Posterior vena cava (tissue), 2 donors: Measurements from ENCODE around the gene ARID5A. TPM values are rescaled to one million over a fixed set of nuclear protein-coding genes. Genes with fewer than 3 reads are reported as not detected.

Source experiments
- DNase-seq: peaks from one replicate; pipeline ENCODE4 v3.0.0-alpha.2; 2020; ENCODE audit warnings: low spot score
- intact Hi-C, 2 donors: fragments of 100-400 bp; cut with DNase I; formaldehyde crosslinking; loops; one replicate each; pipeline versions ENCODE4 v1.14.1 to v1.14.2; 2022 to 2023
- total RNA-seq, 2 donors: library from RNA; stranded (reverse); fragmentation: NEBNext Ultra II Directional; extraction: Animal tissue kit (Norgen Biotek cat#: 25700); gene quantifications; one replicate each; pipeline ENCODE4 v1.2.1, GENCODE V29; 2021
- donor health status: DM: yes; HTN: yes; CAD: no.
- donor health status: DM: yes; HTN: yes; CAD: no.

The ARID5A gene
- total RNA-seq, 2 donors from 2014 or later = 67.4 to 179 TPM

DNA sequence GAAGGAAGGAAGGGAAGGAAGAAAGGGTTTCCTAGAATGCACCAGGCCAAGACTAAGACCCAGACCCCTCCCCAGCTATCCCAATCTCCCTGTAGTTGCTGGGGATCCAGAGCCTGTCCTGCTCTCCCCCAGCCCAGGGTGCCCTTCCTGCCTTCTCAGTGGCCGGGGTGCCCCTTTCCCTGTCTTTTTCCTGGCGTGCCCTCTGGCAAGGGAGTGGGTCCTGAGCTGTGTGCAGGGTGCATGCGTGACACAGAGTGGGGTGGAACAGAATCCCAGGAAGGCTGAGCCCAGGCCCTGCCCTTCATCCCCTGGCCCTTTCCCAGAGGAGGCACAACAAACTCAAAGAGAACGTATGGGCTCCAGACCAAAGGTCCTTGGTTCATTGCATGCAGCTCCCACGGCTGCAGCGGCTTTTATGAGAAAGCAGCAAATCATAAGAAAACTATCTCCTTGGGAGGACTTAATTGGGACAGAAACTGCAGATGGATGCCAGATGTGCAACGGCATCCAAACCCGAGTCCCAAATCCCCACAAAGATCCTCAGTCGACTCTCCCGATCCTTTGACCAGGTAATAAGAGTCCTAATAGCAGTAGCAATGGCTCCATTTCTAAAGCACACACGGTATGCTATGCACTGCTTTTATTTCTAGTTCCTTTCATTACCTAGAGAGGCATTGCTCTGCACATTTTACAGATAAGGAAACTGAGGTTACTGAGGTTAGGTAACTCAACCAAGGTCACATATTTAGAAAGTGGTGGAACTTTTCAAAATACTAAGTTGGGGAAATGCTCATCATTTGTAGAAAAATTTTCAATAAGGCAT is 12.7 kb upstream of the ARID5A start:
- peak; percentile 66 for DNase-seq
- intact Hi-C loops = no loop called here

DNA sequence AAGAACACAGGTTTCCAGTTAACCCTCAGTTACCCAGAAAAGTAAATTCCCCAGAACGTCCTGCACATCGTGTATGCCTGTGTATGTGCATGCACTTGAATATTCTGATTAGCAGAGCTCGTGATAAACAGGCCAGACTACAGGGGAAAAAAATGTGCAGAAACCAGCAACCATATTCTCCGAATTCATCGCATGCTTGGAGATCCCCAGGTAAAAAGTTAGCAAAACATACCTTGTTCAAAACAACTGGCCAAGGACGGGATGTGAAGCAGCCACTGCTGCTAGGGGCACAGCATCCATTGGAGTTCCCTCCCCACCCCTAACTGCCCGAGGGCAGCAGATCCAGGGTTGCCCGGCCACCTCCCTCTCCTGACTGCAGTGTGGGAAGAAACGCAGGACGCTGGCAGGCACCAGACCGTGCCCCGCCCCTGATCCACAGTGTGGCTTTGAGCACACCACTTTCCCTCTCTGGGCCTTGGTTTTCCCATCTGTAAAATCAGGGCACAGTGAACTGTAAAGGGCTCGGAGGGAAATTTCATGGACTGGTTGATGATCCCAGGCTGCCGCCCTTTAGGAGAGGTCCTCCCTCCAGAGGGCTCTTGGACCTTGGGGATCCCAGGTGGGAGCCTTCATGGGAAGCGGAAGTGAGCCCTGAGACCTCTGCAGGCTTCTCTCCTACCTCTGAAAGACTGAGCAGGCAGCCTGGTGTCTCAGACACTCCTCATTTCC is 11.9 kb upstream of the ARID5A start:
- intact Hi-C loops = no loop called here
- no peak for DNase-seq

DNA sequence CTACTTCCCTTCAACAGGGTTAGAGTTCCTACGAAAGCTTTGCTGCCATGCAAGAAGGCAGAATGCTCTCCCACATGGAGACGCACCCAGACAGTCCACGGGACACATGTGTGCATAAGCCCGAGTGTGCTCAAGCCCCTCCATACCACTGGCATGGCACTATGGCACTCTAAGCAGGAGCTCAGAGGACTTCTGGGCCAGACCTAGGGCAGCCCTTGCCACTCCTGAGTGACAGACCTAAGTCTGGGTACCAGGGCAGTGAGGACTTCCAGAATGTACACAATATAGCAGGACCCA is 11.4 kb upstream of the ARID5A start:
- DNase-seq = peak; percentile 48
- intact Hi-C loops = no loop called here

DNA sequence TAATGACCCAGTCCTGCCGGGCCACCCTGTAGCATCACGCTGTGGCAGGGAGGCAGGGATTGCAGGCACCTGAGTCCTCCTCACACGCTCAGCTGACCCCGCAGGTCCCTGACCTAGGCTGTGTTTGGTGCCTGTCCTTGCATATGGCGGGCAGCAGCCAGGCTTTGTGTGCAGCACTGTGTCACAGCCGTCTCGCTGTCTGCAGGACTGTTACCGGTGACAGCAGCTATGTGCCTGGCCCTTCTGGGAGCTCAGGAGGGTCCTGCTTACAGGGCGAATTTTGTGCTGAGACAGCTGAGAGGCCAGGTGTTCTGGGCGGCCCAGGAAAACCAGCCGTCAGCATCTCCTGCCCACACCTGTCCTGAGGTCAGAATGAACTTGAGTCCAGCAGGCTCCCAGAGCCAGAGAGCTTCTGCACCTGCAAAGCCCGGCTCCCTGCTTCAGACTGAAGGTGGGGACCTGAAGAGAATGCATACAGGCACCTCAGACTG is 10.4 kb upstream of the ARID5A start:
- intact Hi-C loops = no loop called here

DNA sequence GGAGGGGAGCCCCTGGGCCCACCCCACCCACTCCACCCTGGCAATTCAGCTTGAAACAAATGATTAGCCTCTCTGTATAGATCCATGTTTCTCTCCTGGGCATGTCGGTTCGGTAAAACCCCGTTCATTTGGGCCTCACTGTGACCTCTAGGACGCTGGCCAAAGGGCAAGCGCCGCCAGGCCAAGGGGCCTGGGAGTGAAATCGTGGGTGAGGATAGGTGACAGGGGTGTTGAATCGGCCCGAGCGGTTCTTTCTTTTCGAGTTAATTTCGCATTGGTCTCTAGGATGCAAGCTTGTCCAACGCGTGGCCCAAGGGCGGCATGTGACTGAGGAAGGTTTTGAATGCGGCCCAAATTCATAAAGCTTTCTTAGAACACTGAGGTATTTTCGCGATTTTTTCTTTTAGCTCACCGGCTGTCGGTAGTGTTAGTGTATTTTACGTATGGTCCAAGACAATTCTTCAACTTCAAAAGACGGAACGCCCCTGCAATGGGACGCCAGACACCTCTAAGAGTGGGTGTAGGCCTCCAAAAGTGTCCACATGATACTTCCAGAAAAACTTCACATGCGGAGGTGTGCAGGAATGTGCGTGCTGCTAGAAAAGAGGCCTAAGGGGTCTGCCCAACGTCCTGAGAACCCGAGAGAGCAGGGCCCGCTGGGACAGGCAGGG is 9.8 kb upstream of the ARID5A start:
- intact Hi-C loops = no loop called here
- DNase-seq = no peak

More for the DNA sequence above, 10.4 kb upstream of the ARID5A start:
- peak; percentile 64 for DNase-seq

DNA sequence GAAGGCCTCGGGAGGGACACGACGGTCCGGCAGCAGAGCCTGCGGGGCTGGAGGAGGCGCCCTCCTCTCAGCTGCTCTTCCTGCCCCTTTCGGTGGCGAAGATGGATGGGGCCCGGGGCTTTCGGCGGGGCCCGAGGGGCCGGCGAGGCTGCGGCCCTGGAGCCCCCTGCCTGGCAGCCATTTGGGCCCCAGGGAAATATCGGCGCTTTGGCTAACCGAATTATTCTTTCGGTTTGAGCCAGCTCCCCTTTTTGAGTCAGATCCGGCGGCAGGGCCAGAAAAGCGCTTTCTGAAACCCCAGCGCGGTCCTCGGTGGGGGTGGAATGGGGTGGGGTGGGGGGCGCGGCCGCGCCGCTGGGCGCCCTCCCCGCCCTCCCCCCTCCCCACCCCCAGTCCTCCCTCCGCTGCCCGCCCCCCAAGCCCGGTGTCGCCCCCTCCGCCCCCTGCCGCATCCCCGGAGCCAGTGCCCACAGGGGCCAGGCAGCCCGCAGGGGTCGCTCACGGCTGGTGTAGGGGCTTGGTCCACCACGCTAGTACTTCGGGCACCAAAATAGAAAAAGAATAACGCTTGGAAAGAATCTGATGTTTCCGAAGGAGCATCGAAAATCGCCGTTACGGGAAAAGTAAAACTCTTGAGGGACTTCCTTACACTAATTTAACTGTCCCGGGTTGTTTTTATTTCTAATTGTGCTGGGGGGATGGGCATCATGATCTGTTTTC is 9.1 kb upstream of the ARID5A start:
- DNase-seq = peak; percentile 82
- intact Hi-C loops = no loop called here

DNA sequence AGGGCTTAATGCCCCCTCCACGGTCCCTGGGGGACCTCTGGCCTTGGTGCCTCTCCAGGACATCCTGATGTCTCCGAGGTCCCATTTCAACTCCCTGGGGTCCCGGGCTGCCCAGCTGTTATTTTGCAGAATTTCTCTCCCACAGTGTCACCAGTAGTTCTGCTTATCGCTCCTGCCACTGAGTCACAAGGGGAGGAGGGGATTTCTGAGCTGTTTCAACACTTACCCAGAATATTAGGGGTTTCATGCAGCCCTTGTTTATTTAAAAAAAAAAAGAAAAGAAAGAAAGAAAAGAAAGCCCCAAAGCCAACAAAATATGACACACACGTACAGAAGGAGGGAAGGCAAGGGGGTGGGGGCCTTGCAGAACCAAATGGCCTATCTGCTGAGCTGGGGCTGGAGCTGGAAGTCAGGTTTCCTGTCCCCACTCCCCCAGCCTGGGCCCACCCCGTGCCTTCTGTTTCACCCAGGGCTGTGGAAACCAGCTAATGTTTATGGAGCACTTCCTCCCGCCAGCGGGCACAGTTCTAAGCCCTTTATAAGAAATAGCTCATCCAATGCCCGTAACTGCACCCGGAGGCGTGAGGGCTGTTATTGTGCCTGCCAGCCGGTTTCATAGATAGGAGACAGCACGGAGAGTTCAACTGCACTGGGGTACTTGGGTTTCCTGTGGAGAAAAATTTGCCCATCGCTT is 8.4 kb upstream of the ARID5A start:
- peak; percentile 95 for DNase-seq
- intact Hi-C loops = no loop called here

DNA sequence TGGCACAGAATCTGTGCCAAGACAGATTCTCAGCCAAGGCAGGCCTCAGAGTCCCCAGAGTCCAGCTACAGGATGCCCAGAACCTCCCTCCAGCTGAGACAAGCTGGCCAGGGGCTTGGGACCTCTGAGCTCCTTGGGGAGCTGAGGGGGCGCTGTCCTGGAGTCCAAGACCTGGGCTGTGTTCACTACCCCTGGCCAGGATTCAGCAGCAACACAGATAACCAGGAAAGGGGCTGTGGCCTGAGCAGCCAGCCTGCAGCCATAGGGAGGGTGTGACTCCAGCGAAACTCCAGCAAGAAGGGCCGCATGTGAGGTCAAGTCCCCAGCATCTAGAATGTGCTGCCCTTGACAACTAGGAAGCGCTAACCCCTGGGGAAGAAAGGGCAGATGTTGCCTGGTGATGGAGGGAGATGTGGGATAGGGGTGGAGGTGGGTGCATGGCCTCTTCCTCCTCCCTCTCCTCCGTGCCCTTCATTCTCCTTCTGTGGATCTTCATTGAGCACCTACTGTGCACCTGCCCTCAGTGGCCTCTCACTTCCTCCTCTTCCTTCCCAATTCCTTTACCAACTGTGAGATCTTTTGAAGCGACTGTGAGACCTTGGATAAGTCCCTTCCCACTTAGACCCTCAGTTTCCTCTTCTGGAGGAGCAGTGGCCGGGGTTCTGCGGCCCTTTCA is 7.7 kb upstream of the ARID5A start:
- peak; percentile 83 for DNase-seq
- intact Hi-C loops = no loop called here

DNA sequence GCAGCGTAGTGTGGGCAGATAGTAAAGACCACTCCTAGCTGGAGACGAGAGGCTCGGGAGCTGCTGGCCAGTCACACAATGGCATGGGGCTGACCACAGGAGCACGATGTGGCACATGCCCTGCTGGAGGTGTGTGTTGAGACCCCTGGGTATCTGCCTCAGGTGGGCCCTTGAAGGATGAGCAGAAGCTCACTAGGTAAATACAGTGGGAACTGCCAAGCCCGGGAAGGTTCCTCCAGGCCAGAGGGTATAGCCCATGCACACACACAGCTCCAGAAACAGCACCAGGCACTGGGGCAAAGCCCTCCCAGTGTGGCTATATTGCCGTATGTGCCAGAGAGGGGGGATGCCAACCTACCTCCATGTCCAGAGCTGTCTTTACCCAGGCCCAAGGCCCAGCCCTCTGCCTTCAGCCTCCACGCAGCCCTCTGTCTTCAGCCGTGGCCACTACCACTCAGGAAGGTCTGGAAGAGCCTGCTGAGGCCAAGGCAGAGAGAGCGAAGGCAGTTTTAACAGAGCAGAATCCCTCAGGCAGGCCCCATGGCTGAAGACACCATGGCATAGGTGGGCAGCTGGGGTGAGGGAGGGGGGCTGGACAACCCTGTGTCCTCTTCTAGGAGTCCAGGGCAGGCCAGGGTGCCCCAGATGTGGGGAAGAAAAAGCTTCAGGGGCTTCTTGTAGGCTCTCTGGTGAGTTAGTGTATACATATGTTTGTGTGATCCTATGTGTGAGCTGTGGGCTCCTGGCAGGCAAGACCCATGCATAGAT is 7.0 kb upstream of the ARID5A start:
- peak; percentile 58 for DNase-seq
- intact Hi-C loops = no loop called here

DNA sequence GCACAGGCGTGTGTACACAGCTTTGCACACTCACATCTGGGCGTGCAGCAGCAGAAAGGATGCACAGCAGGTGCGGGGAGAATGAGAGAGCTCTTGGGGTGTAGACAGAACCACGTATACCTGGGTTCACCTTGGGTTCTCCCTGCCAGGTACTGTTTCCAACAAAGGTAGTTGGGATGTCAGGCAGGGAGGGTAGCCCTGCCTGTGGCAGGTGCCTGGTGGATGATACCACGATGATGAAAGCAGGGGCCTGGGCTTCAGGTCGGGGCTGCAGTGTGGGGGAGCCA is 6.5 kb upstream of the ARID5A start:
- DNase-seq = no peak
- intact Hi-C loops = no loop called here

DNA sequence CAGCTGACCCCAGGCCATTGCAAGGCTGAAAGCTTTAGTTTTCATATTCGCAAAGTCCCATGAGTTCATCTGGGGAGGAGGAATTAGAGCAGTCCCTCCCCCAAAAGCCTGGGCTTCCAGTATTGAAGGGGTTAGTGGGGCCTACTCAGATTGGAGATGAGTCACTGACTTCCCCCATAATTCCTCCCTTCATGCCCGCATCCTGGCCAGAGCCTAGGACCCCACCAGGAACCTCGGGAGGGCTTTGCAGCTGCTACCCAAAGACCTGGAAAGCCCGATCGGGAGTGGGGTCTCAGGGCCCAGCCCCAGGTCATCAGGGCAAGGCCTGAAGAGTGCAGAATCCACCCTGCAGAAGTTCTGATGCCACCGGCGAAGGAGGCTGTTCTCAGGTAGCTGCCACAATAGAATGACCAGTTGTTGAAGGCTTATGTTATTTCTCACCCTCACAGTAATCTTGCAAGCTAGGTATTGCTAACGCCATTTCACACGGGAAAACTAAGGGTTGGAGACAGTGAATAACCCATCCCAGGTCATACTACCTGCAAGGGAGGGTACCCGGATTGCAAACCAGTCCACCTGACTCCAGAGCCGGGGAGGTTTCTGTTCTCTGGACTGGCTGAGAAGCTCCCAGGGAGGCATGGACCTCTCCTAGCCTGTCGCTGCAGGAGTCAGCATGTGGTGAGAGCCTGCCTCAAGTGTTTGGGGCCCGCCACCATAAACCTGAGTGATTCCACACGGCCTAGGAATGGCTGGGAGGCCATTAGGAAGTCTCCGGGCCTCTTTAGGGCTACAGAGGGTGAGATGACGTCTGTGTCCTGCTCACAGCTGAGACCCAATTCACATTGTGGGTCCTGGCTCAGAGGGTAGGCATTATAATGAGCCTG is 5.8 kb upstream of the ARID5A start:
- DNase-seq = peak; percentile 72
- intact Hi-C loops = no loop called here

DNA sequence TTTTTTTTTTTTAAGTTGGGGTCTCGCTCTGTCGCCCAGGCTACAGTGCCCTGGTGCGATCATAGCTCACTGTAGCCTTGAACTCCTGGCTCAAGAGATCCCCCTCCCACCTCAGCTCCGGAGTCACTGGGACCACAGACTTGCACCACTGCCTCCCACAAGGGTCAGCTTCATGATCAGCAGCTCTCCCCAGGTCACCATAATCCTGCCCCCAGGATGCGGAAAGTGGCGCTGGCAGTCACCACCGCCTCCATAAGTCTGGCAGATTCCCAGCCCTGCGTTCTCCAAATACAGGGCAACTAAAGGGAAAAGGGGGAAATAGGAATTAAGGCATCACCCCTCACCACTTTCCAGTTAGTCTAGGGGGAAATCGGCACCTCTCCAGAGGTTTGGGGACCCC is 5.2 kb upstream of the ARID5A start:
- intact Hi-C loops = no loop called here
- DNase-seq = peak; percentile 68

DNA sequence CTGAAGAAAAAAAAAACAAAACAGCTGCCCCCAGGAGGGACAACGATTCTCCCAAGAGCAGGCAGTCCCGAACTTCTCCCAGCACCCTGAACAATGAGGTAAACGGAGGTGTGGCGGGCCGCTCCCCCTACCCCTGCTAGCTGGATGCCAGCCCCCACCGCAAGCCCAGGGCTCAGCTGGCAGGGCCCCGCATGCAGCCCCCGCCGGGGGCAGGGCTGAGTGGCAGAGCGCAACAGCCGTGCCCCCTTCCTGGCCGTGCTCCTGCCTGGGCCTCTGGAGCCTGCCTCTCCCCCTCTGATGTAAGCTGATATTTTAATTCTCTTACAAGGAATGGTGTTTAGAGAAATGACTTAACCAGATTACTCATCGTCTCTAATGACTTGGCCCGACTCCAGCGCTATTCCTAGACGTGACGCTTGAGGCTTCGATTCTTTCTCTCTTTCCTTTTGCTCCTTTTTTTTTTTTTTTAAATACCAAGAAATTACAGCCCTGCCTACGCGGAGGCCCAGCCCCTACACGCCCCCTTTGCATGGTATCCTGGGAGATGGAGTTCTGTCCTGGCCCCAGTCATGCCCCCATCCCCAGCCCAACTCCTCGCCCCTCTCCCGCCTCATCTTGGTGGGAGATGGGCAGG is 4.6 kb upstream of the ARID5A start:
- DNase-seq = peak; percentile 98
- intact Hi-C loops = no loop called here

DNA sequence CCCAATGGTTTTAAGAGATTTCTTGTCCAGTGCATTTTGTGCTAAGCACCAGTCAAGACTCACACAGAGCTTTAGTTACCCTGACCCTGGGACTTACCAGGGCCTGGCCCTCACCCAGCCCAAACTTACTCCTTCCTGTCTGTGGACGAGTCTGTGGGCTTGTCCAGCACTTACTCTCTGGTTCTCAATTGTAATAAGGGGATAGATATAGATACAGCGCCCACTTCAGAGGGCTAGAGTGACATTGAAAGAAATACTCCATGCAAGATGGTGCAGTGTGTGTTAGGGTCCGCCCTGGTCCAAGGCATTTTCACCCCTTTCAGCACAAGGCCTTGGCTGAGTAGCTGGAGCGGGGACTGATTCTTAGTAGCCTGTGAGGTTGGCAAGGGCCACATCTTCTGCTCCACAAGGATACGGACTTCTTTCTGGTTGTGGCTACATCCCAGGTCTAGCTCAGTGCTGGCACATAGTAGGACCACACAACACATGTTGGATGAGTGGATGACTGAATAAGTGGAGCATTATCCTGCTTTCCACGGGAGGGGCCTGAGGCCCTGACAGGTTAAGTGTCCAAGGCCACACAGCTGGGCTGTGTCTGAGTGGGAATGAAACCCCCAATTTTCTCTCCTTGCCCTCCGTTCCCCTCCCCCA is 3.8 kb upstream of the ARID5A start:
- peak; percentile 64 for DNase-seq
- intact Hi-C loops = no loop called here

DNA sequence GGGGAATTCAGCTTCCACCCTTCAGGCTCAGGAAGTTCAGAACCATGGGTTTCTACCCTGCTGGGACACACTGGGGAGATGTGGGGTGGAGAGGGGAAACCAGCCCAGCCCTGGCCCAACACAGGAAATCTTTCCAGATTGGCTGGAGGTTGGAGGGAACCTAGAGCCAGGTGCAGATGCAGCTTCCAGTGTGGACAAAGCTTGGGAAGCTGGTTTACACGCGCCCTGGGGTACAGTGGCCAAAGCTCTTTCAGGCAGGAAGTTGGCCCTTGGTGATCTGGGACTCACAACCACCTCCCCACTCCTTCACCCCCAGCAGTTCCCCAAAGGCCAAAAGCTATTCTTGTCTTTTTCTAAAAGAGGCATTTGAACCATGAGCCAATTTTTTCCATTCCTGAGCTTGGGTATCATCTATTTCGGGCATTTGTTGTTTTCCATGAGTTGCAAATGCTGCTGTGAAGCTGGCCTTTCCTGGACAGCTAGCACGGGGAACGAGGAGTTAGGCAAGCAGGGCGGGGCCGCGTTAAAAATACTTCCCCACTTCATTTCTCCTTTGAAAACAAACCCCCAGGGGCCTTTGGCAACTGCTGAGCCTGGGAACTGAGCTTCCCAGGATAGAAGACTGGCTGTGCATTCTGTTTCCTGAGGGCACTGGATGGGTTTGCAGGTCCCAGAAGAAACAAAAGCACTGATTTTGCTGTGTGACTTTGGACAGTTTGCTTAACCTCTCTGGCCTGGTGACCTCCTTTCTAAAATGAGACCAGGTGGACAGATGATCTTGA is 3.1 kb upstream of the ARID5A start:
- intact Hi-C loops = no loop called here
- DNase-seq = peak; percentile 97
